ENCODE data around the gene TEX48.

GRCh38 chr9:114695948-114696347 lies 14.0 kb upstream of the TEX48 start:
- TF ChIP-seq CTCF (conservative IDR thresholded peaks at IDR 0.05) (no peak), ZFX (IDR thresholded peaks at IDR 0.05) (no peak)
